Esophagus muscularis mucosa (tissue), 4 donors: ENCODE results near the gene TMPRSS4. TPM values are rescaled to one million over a fixed set of nuclear protein-coding genes. Genes with fewer than 3 reads are reported as not detected.

Experiments
- DNase-seq: peaks from one replicate; pipeline ENCODE4 v3.0.0-alpha.2; 2017; ENCODE audit errors: extremely low spot score
- H3K27ac ChIP-seq, 4 donors: fragments of 200-600 bp; sonication (generic); replicated peaks in 1 of 4; 1 replicate in 3 of 4; 2 replicates in 1 of 4; pipeline ENCODE4 v1.5.1; 2016 to 2019; ENCODE audit warnings: mild to moderate bottlenecking in 1 of 4
- H3K27me3 ChIP-seq, 4 donors: fragments of 200-600 bp; sonication (generic); one replicate each; pipeline versions ENCODE4 v1.5.1 to v1.6.0; 2016 to 2019
- H3K36me3 ChIP-seq, 4 donors: fragments of 200-600 bp; sonication (generic); one replicate each; pipeline ENCODE4 v1.5.1; 2016 to 2019
- H3K4me1 ChIP-seq, 4 donors: fragments of 200-600 bp; sonication (generic); one replicate each; pipeline ENCODE4 v1.5.1; 2016 to 2019
- H3K4me3 ChIP-seq, 4 donors: fragments of 200-600 bp; sonication (generic); 1 replicate in 2 of 4; 2 replicates in 2 of 4; pipeline ENCODE4 v1.5.1; 2016 to 2019; ENCODE audit warnings: mild to moderate bottlenecking in 4 of 4, moderate library complexity in 1 of 4
- H3K9me3 ChIP-seq, 4 donors: fragments of 200-600 bp; sonication (generic); 1 replicate in 3 of 4; 2 replicates in 1 of 4; pipeline ENCODE4 v1.5.1; 2016 to 2019
- EP300 ChIP-seq: sonication (generic); formaldehyde crosslinking; IDR thresholded peaks from one replicate; pipeline ENCODE4 v1.6.1; 2017; ENCODE audit warnings: antibody characterized with exemption
- POLR2A ChIP-seq: fragments of 450-650 bp; IDR thresholded peaks from one replicate; pipeline ENCODE4 v1.6.1; 2017; ENCODE audit warnings: antibody characterized with exemption, moderate library complexity, mild to moderate bottlenecking, low read depth
- POLR2AphosphoS5 ChIP-seq, 2 donors: sonication (generic); formaldehyde crosslinking; IDR thresholded peaks; one replicate each; pipeline ENCODE4 v1.6.1; 2017; ENCODE audit warnings: antibody characterized with exemption in 2 of 2
- WGBS: methylation state at CpG from one replicate; pipeline ENCODE4 v1.1.5; 2018; 5-methylcytosine and 5-hydroxymethylcytosine counted together
- intact Hi-C: fragments of 100-400 bp; cut with DNase I; formaldehyde crosslinking; loops from one replicate; pipeline ENCODE4 v1.15.1; 2023
- total RNA-seq, 4 donors: library from RNA; depleted of rRNA; stranded (reverse); fragments of >200 nt; gene quantifications; one replicate each; pipeline versions ENCODE4 v1.1.0 to v1.2.1, GENCODE V29; 2016
- TF ChIP-seq, protein P1 (sequence below), 3 experiments: fragments of 200-600 bp in 2 of 3; fragments of 450-650 bp in 1 of 3; sonication (generic) in 2 of 3; IDR thresholded peaks; one replicate each; pipeline ENCODE4 v1.5.1; 2017 to 2019; ENCODE audit warnings: antibody characterized with exemption in 3 of 3, mild to moderate bottlenecking in 2 of 3, moderate library complexity in 1 of 3

TMPRSS4 gene
- total RNA-seq, 4 donors from 2014 or later = 0.17 to 0.33 (median 0.26) TPM; not detected in 1

DNA sequence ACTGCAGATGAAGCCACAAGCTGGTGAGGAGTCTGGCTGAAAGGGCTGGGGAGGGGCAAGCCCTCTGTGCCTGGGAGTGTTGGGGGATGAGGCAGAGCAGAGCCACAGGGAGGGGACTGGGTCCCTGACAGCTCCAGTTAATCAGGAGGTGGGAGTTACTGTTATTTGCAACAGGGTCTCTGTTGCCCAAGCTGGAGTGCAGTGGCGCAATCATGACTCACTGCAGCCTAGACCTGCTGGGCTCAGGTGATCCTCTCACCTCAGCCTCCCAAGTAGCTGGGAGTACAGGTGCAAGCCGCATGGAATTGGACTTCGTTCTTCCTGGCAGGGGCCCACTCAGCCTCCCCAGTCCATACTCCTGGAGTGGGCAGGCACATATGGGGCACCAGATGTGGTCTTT is 91.9 kb downstream of the TMPRSS4 start:
- no peak for DNase-seq
- Histone ChIP-seq H3K4me3 (no peak overlapping the region), H3K36me3 (peaks cover 0 to 9% (median 4%) of the 10 kb centered on the region in 4 donors), H3K9me3 (no peaks in the 10 kb centered on the region), H3K27ac (no peak overlapping the region), H3K27me3 (peaks cover 0 to 16% (median 0%) of the 10 kb centered on the region in 4 donors), H3K4me1 (peaks cover 11 to 24% (median 22%) of the 10 kb centered on the region in 4 donors)
- 70% methylated on average over 2 of the region's 3 CpGs for WGBS
- no peak for TF ChIP-seq EP300
- TF ChIP-seq, protein P1, sequence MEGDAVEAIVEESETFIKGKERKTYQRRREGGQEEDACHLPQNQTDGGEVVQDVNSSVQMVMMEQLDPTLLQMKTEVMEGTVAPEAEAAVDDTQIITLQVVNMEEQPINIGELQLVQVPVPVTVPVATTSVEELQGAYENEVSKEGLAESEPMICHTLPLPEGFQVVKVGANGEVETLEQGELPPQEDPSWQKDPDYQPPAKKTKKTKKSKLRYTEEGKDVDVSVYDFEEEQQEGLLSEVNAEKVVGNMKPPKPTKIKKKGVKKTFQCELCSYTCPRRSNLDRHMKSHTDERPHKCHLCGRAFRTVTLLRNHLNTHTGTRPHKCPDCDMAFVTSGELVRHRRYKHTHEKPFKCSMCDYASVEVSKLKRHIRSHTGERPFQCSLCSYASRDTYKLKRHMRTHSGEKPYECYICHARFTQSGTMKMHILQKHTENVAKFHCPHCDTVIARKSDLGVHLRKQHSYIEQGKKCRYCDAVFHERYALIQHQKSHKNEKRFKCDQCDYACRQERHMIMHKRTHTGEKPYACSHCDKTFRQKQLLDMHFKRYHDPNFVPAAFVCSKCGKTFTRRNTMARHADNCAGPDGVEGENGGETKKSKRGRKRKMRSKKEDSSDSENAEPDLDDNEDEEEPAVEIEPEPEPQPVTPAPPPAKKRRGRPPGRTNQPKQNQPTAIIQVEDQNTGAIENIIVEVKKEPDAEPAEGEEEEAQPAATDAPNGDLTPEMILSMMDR (IDR thresholded peaks at IDR 0.05) = no peak
- no peak for TF ChIP-seq POLR2AphosphoS5 (IDR thresholded peaks at IDR 0.05)
- TF ChIP-seq POLR2A = no peak
- intact Hi-C loops = no loop called here

DNA sequence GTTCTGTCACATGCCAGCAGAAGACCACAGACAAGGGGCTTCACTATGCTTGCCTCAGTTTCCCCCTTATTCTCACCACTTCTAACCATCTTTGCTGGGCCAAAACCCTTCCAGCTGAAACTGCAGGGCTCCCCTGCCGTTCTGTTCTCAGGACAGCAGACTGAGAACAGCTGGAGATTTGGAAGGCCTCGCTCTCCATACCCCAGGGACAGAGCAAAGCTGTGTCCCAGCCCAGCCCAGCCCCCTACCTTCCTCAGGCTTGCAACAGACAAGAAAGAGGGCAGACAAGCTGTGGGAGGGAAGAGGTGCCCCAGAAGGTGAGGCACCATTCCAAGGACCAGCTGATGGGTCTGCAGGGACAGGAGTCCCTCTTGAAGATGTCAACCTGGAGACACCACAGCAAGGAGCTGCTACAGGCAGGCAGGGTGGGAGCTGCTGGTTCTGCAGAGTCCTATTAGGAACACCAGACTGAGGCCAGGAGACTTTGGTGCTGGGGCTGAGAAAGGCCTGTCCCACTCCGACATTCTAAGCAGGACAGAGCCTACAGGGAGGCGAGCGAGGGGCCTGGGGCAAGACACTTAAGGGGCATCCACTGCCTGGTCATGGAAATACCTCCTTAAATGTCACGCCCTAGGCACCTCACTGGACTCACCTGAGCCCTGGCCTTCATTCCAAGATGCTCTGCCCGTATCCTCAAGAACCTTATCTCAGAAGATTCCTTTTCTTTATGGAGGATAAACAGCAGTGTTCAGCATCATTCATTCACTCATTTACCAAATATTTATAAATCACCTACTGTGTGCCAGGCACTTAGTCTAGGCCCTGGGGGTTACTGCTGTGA is 92.6 kb downstream of the TMPRSS4 start:
- no peak overlapping the region for H3K4me3 ChIP-seq
- intact Hi-C loops = loop anchor here (2.0 kb wide), 1 partner anchor 25 kb away; no protein-coding TSS in a partner anchor

DNA sequence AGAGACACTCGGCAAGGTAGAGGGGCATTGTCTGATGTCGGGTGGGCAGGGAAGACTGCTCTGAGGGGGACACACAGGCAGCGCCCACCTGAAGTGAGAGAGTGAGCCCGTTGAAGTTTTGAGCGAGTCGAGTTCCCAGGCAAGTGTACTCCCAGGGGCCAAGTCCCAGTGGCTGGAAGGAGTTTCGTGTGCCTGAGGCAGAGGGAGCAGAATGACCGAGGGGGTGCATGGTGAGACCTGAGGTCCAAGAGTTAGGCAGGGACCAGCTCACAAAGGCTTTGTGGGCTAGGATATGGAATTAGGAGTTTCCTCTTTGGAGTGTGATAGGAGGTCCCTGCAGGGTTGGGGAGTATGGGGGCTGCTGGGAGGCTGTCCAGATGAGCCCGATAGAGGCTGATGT is 93.4 kb downstream of the TMPRSS4 start:
- DNase-seq = no peak
- peaks cover 15 to 30% (median 25%) of the 10 kb centered on the region in 4 donors for H3K4me1 ChIP-seq
- H3K27me3 ChIP-seq = peaks cover 0 to 16% (median 0%) of the 10 kb centered on the region in 4 donors
- intact Hi-C loops = loop anchor here (2.0 kb wide), 1 partner anchor 25 kb away; no protein-coding TSS in a partner anchor
- WGBS = 78% methylated on average over 9 of the region's 9 CpGs
- H3K36me3 ChIP-seq = peaks cover 0 to 9% (median 4%) of the 10 kb centered on the region in 4 donors
- no peaks in the 10 kb centered on the region for H3K9me3 ChIP-seq
- H3K4me3 ChIP-seq = no peak overlapping the region
- H3K27ac ChIP-seq = no peak overlapping the region
- no peak for TF ChIP-seq POLR2AphosphoS5 (IDR thresholded peaks at IDR 0.05)
- TF ChIP-seq POLR2A = no peak
- TF ChIP-seq, protein P1 (IDR thresholded peaks at IDR 0.05) = no peak
- no peak for TF ChIP-seq EP300

More for the DNA sequence above, 92.6 kb downstream of the TMPRSS4 start:
- peaks cover 11 to 24% (median 22%) of the 10 kb centered on the region in 4 donors for H3K4me1 ChIP-seq
- no peak for DNase-seq
- no peak for TF ChIP-seq POLR2AphosphoS5 (IDR thresholded peaks at IDR 0.05)
- TF ChIP-seq EP300 = no peak
- TF ChIP-seq POLR2A = no peak
- TF ChIP-seq, protein P1 (IDR thresholded peaks at IDR 0.05) = no peak
- no peak overlapping the region for H3K27ac ChIP-seq
- H3K27me3 ChIP-seq = peaks cover 0 to 16% (median 0%) of the 10 kb centered on the region in 4 donors
- WGBS = 79% methylated on average over 7 of the region's 7 CpGs
- peaks cover 0 to 9% (median 4%) of the 10 kb centered on the region in 4 donors for H3K36me3 ChIP-seq
- no peaks in the 10 kb centered on the region for H3K9me3 ChIP-seq

DNA sequence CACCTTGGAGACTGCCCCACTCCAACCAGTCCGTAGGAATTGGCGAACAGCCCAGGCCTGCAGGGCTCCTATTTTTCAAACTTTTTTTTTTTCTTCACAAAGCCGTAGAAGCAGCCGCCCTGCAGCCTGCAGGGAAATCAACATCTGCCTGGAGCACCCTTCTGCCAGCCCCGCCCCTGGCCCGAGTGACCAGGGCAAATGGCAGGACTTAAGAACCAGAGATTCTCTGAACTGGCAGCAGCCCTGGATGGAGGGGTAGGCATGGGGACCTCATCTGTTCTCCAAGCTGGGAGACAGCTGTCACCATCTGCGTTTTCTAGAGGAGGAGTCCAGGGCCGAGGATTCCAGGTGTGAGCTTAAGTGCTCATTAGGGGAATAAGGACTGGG is 94.0 kb downstream of the TMPRSS4 start:
- no peak for DNase-seq
- Histone ChIP-seq H3K4me3 (no peak overlapping the region), H3K27ac (no peak overlapping the region), H3K36me3 (peaks cover 0 to 9% (median 4%) of the 10 kb centered on the region in 4 donors), H3K27me3 (peaks cover 0 to 16% (median 0%) of the 10 kb centered on the region in 4 donors), H3K9me3 (no peaks in the 10 kb centered on the region), H3K4me1 (peaks cover 21 to 37% (median 32%) of the 10 kb centered on the region in 4 donors)
- intact Hi-C loops = loop anchor here (2.0 kb wide), 1 partner anchor 26 kb away; no protein-coding TSS in a partner anchor
- 52% methylated on average over 8 of the region's 8 CpGs for WGBS
- TF ChIP-seq POLR2A (no peak), EP300 (no peak), POLR2AphosphoS5 (IDR thresholded peaks at IDR 0.05) (no peak)
- TF ChIP-seq, protein P1 (IDR thresholded peaks at IDR 0.05) = no peak

Other genes starting within 250 kb of the TMPRSS4 start
- gene FXYD6, start 200.4 kb upstream of the TMPRSS4 start, total RNA-seq = 100 to 1,000 TPM in 2 of 4 donors, 10 to 100 TPM in 2; 78.9 to 105 (median 91.5) TPM
- not detected for gene TMPRSS13, start 147.7 kb upstream of the TMPRSS4 start, total RNA-seq
- gene IL10RA, start 90.7 kb upstream of the TMPRSS4 start, total RNA-seq = 10 to 100 TPM; 14.3 to 34.9 (median 20.9) TPM
- not detected for gene SMIM35, start 9.9 kb downstream of the TMPRSS4 start, total RNA-seq
- 1 to 10 TPM; 3.7 to 8.4 (median 4.4) TPM for gene SCN4B, start 75.7 kb downstream of the TMPRSS4 start, total RNA-seq
- gene SCN2B, start 99.6 kb downstream of the TMPRSS4 start, total RNA-seq = 1 to 10 TPM in 1 of 4 donors, under 1 TPM in 3; 0.42 to 1.2 (median 0.67) TPM
- gene JAML, start 147.9 kb downstream of the TMPRSS4 start, total RNA-seq = 1 to 10 TPM in 3 of 4 donors, under 1 TPM in 1; 0.92 to 8.9 (median 1.2) TPM
- under 1 TPM; 0.42 to 0.52 (median 0.48) TPM for gene MPZL3, start 175.3 kb downstream of the TMPRSS4 start, total RNA-seq
- 10 to 100 TPM in 3 of 4 donors, 1 to 10 TPM in 1; 6.6 to 31.6 (median 13.9) TPM for gene MPZL2, start 187.2 kb downstream of the TMPRSS4 start, total RNA-seq
- gene CD3E, start 227.7 kb downstream of the TMPRSS4 start, total RNA-seq = 1 to 10 TPM in 2 of 4 donors, under 1 TPM in 2; 0.42 to 2.8 (median 0.96) TPM